ENCODE data around the gene PCDHGA5.
A peak's percentile ranks its signal among the peaks of the same experiment; 100 is the strongest.
"Not testable (repeated sequence)": the region's sequence is repeated elsewhere in the genome, so short reads cannot be mapped to it uniquely, and the experiment has no call there.

PCDHGA5 gene

DNA sequence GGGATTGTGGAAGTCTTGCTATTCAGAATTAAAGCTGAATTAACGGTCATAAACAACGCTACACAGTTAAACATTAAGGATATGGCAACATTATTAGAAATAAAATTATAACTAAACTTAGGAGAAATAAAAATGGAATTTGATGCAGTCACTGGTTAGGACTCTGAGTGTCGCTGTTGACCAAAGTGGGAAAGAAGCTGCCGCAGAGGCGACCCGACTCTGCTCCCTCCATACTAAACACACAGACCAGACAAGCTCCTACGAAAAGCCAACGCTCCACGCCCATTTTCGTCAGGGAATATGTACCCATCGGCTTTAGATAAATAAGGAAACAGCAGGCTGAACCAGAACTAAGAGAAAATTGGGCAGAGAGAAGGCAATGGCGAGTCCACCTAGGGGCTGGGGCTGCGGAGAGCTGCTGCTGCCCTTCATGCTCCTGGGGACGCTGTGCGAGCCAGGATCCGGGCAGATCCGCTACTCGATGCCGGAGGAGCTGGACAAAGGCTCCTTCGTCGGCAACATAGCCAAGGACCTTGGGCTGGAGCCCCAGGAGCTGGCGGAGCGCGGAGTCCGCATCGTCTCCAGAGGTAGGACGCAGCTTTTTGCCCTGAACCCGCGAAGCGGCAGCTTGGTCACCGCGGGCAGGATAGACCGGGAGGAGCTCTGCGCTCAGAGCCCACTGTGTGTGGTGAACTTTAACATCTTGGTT is at the start of gene PCDHGA5:
PCDHGA5 (plus strand) TSS at position 211 of the 709 bp plus-strand sequence; CDS start at position 380, 169 bp downstream.
- DNase-seq (ENCODE audit: low read depth in 2 of 2): no peak

GRCh38 chr5:141316963-141317362 is 47.0 kb upstream of the PCDHGA5 start:
- not testable (repeated sequence) for DNase-seq (ENCODE audit: low read depth in 2 of 2)

DNA sequence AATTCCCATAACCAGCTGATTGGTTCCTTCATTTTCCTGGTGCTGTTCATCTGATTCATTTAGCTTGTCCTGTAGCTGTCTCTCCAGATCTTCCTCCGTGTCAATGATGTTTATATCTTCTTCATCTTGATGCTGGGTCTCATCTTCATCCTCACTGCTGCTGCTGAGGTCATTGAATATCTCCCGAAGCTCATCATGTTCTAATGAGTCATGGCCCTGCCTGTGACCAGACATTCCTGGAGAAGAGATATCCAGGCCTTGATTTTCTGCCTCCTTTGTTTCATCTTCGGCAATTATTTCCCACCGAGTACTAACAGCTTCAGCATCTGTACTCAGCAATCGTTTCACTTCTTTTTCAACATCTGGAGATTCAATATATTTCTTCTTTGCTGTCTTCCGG is 44.8 kb upstream of the PCDHGA5 start:
- DNase-seq (ENCODE audit: low read depth in 2 of 2): no peak

DNA sequence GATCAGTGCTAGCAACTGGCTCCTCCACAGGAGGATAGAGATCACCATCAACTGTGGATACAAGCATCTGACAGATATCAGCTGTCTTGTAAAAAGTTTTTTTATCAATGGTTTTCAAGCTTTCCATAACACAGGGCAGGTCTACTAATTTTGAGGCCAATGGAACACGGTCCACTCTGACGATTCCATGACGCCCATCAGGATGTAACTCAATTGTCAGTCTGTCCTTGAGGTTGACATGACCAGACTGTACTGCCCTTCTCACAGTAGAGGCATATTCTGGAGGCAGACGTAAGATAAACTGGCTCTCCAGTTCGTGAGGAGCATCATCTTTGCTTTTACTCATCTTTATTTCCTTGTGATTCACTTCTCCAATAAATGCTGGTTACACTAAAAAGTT is 44.3 kb upstream of the PCDHGA5 start:
- no peak for DNase-seq (ENCODE audit: low read depth in 2 of 2)

DNA sequence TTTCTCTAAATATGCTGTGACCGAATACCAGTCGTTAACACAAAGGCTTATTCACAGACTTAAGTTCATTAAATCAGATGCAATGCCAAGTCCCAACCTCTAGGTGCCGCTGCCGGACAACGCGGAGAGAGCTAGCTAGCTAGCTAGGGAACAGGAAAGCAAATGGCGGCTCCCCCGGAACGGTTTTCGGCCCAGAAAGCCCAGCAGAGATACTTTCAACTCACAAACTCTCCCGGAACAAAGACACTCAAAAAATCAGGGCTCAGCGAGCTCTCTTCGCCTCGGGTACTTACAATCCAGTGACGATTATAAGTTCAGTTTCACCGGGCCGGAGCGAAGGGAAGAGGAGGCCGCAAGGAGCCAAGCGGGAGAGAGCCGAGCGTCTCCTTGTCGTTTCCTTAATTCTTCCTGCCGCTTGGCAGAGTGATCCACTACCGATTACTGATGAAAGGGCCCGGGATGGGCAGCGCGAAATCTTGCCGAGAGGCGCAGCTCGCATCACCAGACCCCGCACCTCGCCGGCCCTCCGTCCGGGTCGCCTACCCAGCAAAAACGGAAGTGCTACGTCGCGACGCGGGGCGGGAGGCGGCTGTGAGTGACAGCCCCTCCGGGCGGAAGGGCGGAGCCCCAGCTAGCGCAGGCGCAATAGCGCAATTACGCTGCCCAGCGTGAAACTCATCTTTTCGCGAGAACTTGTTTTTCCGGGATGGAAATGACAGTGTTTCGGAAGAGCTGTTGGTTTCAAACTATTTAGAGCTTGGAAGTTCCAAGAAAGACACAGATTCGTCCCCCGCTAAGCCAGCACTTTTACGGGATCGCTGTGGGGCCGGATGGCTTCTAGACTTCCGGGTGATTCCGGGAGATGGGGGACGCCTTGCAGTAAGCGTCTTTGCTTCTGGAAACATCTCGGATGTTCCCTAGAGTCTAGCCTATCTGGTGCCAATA is 43.5 kb upstream of the PCDHGA5 start, which contains the start of gene TAF7:
TAF7 (minus strand) TSS at position 560 of the 945 bp plus-strand sequence. CDS start 740 bp downstream, outside the sequence.
- DNase-seq (ENCODE audit: low read depth in 2 of 2): peak; percentile 79 to 81

GRCh38 chr5:141322261-141322660 is 41.7 kb upstream of the PCDHGA5 start:
- DNase-seq (ENCODE audit: low read depth in 2 of 2): no peak

DNA sequence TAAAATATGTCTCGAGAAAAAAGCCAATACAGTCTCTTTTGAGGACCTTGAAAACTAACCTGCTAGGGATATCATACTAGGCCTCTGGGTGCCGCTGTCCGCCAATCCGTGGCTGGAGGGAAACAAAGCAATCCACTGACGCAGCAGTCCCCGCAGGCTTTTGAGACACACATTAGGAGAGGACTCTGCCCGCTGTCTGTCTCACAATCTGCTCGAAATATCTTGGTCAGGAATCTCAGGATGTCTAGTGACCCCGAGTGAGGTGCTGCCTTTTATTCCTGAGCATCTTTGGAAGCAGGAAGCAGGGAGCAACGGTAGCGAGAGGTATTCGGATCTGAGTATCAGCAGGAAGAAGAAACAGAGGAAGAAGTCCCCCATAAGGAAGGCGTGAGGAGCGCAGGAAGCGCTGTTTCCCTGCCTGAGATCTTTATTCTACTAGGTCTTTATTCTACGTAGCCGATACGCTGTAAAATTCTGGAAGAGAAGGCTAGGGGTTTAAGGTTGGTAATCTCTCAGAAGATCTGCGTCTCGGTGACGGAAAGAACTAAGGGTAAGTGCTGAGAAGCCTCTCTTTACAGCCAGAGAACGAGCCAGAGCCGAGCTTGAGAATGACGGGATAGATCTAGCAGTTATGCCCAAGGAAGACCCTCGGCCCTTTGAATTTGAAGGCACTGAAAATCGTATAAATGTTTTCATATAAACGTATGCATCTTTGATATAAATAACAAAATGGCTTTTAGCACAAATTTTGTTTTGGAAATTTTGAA is 37.7 kb upstream of the PCDHGA5 start:
- no peak for DNase-seq (ENCODE audit: low read depth in 2 of 2)

DNA sequence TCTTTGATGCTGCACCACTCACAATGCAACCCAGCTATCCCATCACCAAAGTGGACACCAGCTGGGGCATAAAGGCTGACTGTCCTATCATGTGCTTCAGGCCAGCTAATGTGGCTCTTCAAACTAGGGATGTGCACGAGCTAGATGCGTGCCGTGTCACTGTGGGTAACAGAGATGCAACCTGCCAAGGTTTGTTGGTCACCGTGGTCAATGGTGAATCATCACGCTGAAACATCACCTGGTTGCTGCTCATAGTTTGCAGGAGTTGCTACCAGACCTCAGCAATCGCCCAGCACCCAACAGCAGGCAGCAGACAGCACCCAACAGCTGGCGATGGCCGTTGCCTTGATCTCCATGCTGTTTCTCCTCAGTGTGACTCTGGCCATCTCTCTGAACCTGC is 35.7 kb upstream of the PCDHGA5 start:
- no peak for DNase-seq (ENCODE audit: low read depth in 2 of 2)

DNA sequence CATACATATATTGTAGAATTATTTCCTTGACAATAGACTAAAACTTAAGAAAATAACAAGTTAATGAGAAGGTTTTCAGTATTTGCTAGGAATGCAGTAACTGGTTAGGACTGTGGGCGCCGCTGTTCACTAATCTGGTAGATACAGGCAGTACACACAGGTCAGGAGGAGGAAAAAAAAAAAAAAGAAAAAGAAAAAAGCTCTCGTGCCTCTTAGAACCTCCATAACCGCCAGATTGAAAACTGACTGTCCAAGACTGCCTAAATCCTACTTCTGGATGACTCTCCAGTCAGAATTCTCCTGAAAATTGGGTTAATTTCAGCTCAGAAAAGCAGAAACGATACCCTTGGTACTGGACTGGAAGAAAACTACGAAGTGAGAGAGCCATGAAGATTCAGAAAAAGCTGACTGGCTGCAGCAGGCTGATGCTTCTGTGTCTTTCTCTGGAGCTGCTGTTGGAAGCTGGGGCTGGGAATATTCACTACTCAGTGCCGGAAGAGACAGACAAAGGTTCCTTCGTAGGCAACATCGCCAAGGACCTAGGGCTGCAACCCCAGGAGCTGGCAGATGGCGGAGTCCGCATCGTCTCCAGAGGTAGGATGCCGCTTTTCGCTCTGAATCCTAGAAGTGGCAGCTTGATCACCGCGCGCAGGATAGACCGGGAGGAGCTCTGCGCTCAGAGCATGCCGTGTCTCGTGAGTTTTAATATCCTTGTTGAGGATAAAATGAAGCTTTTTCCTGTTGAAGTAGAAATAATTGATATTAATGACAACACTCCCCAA is 33.5 kb upstream of the PCDHGA5 start, which contains the start of gene PCDHGA1:
PCDHGA1 (plus strand) TSS at position 216 of the 782 bp plus-strand sequence.
- no peak for DNase-seq (ENCODE audit: low read depth in 2 of 2)

GRCh38 chr5:141332571-141332970 is 31.4 kb upstream of the PCDHGA5 start:
- DNase-seq (ENCODE audit: low read depth in 2 of 2): not testable (repeated sequence)

- no peak for DNase-seq (ENCODE audit: low read depth in 2 of 2)
Measured at GRCh38 chr5:141338538-141339306, 25.2 kb upstream of the PCDHGA5 start, which contains the start of gene PCDHGA2. Gene PCDHGA2 (plus strand): TSS chr5:141338760.

DNA sequence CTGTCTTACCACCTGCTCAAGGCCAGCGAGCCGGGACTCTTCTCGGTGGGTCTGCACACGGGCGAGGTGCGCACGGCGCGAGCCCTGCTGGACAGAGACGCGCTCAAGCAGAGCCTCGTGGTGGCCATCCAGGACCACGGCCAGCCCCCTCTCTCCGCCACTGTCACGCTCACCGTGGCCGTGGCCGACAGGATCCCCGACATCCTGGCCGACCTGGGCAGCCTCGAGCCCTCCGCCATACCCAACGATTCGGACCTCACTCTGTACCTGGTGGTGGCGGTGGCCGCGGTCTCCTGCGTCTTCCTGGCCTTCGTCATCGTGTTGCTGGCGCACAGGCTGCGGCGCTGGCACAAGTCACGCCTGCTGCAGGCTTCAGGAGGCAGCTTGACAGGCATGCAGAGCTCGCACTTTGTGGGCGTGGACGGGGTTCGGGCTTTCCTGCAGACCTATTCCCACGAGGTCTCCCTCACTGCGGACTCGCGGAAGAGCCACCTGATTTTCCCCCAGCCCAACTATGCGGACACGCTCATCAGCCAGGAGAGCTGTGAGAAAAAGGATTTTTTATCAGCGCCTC is 23.1 kb upstream of the PCDHGA5 start:
- DNase-seq (ENCODE audit: low read depth in 2 of 2): not testable (repeated sequence)

DNA sequence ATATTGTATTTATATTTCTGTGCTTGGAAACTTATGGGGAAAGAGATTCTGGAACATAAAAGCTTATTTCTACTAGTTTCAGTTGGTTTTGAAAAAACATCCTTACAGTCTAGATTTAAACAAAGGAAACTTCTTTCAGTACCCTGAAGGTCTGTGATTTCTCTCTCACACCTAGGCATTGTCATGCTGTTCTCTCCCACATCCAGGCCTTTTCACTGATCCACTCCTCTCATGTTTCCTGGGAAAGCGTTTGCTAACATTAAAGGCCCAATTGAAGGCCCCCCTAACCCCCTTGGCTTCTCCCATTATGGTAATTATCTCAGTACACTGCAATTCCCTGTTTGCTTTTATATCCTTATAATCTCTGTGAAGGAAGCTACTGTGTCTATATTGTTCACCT is 21.2 kb upstream of the PCDHGA5 start:
- no peak for DNase-seq (ENCODE audit: low read depth in 2 of 2)

DNA sequence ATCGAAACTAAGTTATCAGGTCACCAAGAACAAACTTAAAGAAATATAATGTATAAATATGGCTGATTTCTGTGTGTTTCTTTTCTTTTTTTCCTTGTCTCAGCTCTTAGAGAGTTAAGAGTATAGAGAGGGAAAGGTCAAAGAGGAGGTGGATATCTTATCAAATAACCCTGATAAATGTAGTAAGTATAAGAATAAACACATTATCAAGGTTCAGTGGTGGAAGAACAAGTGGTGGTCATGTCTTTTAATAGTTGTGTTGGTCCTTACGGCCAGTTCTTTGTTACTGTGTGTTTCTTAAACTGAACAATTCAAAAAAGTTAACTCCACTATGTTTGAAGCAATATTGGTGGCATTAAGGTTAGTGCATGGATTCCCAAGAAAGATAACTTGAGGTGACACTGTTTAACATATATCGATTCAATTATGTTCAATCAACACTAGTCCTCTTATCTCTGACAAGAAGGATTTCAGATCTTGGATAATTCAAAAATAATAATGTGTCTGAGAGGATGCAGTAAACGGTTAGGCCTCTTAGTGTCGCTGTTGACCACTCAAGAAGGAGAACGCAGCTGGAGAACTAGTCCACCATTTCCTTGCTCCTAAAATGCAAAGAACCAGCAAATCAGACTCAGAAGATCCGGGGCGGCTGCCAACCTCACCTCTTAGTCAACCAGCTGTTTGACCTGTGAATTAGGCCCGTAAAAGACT is 20.6 kb upstream of the PCDHGA5 start, which contains the start of gene PCDHGA3:
PCDHGA3 (plus strand) TSS at position 588 of the 711 bp plus-strand sequence. CDS start 205 bp downstream, outside the sequence.
- DNase-seq (ENCODE audit: low read depth in 2 of 2): no peak

- no peak for DNase-seq (ENCODE audit: low read depth in 2 of 2)
Measured at GRCh38 chr5:141343953-141344463, 20.0 kb upstream of the PCDHGA5 start.

DNA sequence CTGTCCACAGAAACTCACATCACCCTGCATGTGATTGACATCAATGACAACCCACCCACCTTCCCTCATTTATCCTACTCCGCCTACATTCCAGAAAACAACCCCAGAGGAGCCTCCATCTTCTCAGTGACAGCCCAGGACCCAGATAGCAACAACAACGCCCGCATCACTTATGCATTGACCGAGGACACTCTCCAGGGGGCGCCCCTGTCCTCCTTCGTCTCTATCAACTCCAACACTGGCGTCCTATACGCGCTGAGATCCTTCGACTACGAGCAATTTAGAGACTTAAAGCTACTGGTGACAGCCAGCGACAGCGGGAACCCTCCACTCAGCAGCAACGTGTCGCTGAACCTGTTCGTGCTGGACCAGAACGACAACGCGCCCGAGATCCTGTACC is 18.6 kb upstream of the PCDHGA5 start:
- DNase-seq (ENCODE audit: low read depth in 2 of 2): no peak

DNA sequence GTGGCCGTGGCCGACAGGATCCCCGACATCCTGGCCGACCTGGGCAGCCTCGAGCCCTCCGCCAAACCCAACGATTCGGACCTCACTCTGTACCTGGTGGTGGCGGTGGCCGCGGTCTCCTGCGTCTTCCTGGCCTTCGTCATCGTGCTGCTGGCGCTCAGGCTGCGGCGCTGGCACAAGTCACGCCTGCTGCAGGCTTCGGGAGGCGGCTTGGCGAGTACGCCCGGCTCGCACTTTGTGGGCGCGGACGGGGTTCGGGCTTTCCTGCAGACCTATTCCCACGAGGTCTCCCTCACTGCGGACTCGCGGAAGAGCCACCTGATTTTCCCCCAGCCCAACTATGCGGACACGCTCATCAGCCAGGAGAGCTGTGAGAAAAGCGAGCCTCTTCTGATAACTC is 17.9 kb upstream of the PCDHGA5 start:
- not testable (repeated sequence) for DNase-seq (ENCODE audit: low read depth in 2 of 2)

- DNase-seq (ENCODE audit: low read depth in 2 of 2): no peak
Measured at GRCh38 chr5:141349917-141350619, 13.9 kb upstream of the PCDHGA5 start, which contains the start of gene PCDHGB1. Gene PCDHGB1 (plus strand): TSS chr5:141350099. CDS start chr5:141350261, 162 bp downstream.

All from fibroblast of skin of left biceps (primary cell).